Gastrocnemius medialis (tissue), 4 donors: ENCODE measurements around the gene RCN2. TPM values are rescaled to one million over a fixed set of nuclear protein-coding genes. Genes with fewer than 3 reads are reported as not detected.

Source experiments
- ATAC-seq, 2 donors: fragments of 150-250 bp; one replicate each; pipeline ENCODE4 v1.9.1; 2016
- DNase-seq, 2 donors: peaks; one replicate each; pipeline ENCODE4 v3.0.0-alpha.2; 2019
- H3K27ac ChIP-seq, 4 donors: fragments of 200-600 bp; sonication (generic); 1 replicate in 1 of 4; 2 replicates in 3 of 4; pipeline ENCODE4 v1.5.1; 2016 to 2018; ENCODE audit warnings: mild to moderate bottlenecking in 2 of 4, moderate library complexity in 1 of 4
- H3K27me3 ChIP-seq, 3 donors: fragments of 200-600 bp; sonication (generic) in 2 of 3; 1 replicate in 1 of 3; 2 replicates in 2 of 3; pipeline versions ENCODE4 v1.5.1 to v1.6.0; 2016 to 2019; ENCODE audit warnings: mild to moderate bottlenecking in 1 of 3, moderate library complexity in 1 of 3
- H3K36me3 ChIP-seq, 2 donors: fragments of 200-600 bp; sonication (generic) in 1 of 2; one replicate each; pipeline ENCODE4 v1.5.1; 2017 to 2018
- H3K4me1 ChIP-seq, 2 donors: fragments of 200-600 bp; sonication (generic) in 1 of 2; one replicate each; pipeline ENCODE4 v1.5.1; 2016 to 2017; ENCODE audit warnings: mild to moderate bottlenecking in 2 of 2
- H3K4me3 ChIP-seq, 4 donors: fragments of 200-600 bp; sonication (generic) in 3 of 4; 1 replicate in 1 of 4; 2 replicates in 3 of 4; pipeline ENCODE4 v1.5.1; 2016 to 2019; ENCODE audit warnings: mild to moderate bottlenecking in 2 of 4
- H3K9me3 ChIP-seq, 3 donors: fragments of 200-600 bp; sonication (generic) in 2 of 3; 1 replicate in 1 of 3; 2 replicates in 2 of 3; pipeline ENCODE4 v1.5.1; 2016 to 2019
- CTCF ChIP-seq, 5 experiments: fragments of 450-650 bp in 3 of 5; fragments of 200-600 bp in 2 of 5; sonication (generic) in 2 of 5; IDR thresholded peaks in 4 of 5; conservative IDR thresholded peaks in 1 of 5; 1 replicate in 4 of 5; 2 replicates in 1 of 5; pipeline ENCODE4 v1.5.1; 2016 to 2019; ENCODE audit warnings: antibody characterized with exemption in 5 of 5, mild to moderate bottlenecking in 3 of 5, moderate library complexity in 3 of 5
- POLR2A ChIP-seq, 2 donors: fragments of 450-650 bp; IDR thresholded peaks; one replicate each; pipeline ENCODE4 v1.6.1; 2017; ENCODE audit warnings: antibody characterized with exemption in 2 of 2, mild to moderate bottlenecking in 2 of 2, moderate library complexity in 2 of 2
- in situ Hi-C, 4 donors: fragments of 200-750 bp; cut with MboI; loops; one replicate each; pipeline versions ENCODE4 v1.15.0 to v1.8.0; 2017; ENCODE audit warnings: low sequenced_read_pairs in 4 of 4
- intact Hi-C: fragments of 100-400 bp; cut with DNase I; formaldehyde crosslinking; loops from one replicate; pipeline ENCODE4 v1.15.1; 2023; ENCODE audit warnings: low total_unique reads
- total RNA-seq, 4 donors: library from RNA; depleted of rRNA; stranded (reverse); fragments of >200 nt; gene quantifications; one replicate each; pipeline versions ENCODE4 v1.1.0 to v1.2.3, GENCODE V29; 2016

RCN2 gene
- total RNA-seq, 4 donors from 2014 or later: 23.2 to 32.2 (median 30.4) TPM

DNA sequence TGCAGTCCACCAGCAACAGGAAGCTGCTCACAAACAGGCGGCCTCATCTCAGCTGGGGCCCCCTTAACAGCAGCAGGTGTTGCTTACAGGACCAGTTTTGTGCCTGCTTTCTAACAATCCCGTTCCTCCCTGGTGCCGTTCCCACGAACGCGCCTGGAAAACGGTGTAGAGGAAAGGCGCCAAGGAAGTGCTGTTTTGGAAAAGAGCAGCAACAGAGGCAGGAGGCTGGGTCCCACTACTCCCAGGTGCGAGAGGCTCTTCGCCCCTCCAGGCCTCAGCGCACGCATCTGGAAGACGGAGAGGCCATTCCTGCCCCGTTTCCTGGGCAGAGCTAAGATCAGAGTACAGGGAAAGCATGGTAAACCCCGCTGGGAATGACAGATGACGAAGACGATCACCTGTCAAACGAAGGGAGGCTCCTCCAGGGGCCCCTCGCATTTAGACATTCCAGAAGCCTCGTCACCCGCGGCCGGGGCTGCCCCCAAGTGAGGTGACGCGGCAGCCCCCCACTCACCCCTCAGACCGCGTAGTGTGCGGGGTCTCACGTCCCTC lies 27.0 kb upstream of the RCN2 start:
- H3K36me3 ChIP-seq: no peaks in the 10 kb centered on the region
- no peaks in the 10 kb centered on the region for H3K9me3 ChIP-seq
- TF ChIP-seq CTCF (IDR thresholded peaks at IDR 0.05 in 4 of 5, conservative IDR thresholded peaks at IDR 0.05 in 1 of 5) (no peak), POLR2A (IDR thresholded peaks at IDR 0.05) (no peak)
- ATAC-seq (peak; percentile 71 to 76), DNase-seq (peak; percentile 22 to 43)
- peak overlapping the region; percentile 89 to 99 (median 94) for H3K4me3 ChIP-seq
- intact Hi-C loops (loop anchor here (1.0 kb wide), 1 partner anchor 27 kb away; the partner anchor contains the start of gene RCN2), in situ Hi-C loops (no loop called here)
- no peaks in the 10 kb centered on the region for H3K27me3 ChIP-seq
- H3K4me1 ChIP-seq: peaks cover 24 to 25% of the 10 kb centered on the region in 2 donors
- H3K27ac ChIP-seq: peak overlapping the region; percentile 94 to 99 (median 98)

GRCh38 chr15:76905013-76905839 lies 26.3 kb upstream of the RCN2 start, which contains the start of gene SCAPER:
SCAPER (minus strand) TSS chr15:76905340; CDS start chr15:76883817, 21,523 bp downstream.
- H3K27ac ChIP-seq: peak within 1 kb of the TSS; percentile 94 to 99 (median 98)
- TF ChIP-seq CTCF (IDR thresholded peaks at IDR 0.05 in 4 of 5, conservative IDR thresholded peaks at IDR 0.05 in 1 of 5): peak in 3 of 5 experiments; percentile 16 to 17 (median 17)
- peak; percentile 87 to 92 for TF ChIP-seq POLR2A (IDR thresholded peaks at IDR 0.05)
- in situ Hi-C loops: no loop called here
- H3K36me3 ChIP-seq: no peaks in the 10 kb centered on the region
- peaks cover 24 to 25% of the 10 kb centered on the region in 2 donors for H3K4me1 ChIP-seq
- H3K9me3 ChIP-seq: no peaks in the 10 kb centered on the region
- H3K27me3 ChIP-seq: no peaks in the 10 kb centered on the region
- peak; percentile 90 to 91 for DNase-seq
- peak within 1 kb of the TSS; percentile 89 to 99 (median 94) for H3K4me3 ChIP-seq
- intact Hi-C loops: loop anchor here (1.0 kb wide), 1 partner anchor 26 kb away; the partner anchor contains the start of gene RCN2
- ATAC-seq: peak; percentile 90 to 92

DNA sequence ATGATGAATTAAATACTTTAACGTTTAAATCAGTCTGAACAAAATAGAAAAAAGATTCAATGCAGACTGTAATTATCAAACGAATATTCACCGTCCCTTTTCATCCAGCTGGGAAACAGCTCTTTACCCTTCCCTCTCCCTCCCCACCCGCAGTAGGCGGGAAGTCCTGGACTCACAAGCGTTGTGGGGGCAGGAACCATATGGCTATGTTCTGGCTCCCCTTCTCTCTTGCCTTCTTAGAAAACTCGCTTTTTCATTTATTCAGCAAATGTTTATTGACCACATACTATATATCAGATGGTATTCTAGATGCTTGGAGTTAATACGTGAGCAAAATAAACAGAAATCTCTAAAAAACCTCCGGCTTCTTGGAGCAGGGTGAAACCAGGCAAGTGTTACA lies 25.7 kb upstream of the RCN2 start:
- TF ChIP-seq POLR2A (IDR thresholded peaks at IDR 0.05): no peak
- TF ChIP-seq CTCF (IDR thresholded peaks at IDR 0.05 in 4 of 5, conservative IDR thresholded peaks at IDR 0.05 in 1 of 5): no peak
- intact Hi-C loops: loop anchor here (1.0 kb wide), 1 partner anchor 25 kb away; the partner anchor contains the start of gene RCN2
- in situ Hi-C loops: no loop called here
- no peak for DNase-seq
- H3K4me1 ChIP-seq: peaks cover 24 to 25% of the 10 kb centered on the region in 2 donors
- no peaks in the 10 kb centered on the region for H3K9me3 ChIP-seq
- peak overlapping the region; percentile 89 to 99 (median 94) for H3K4me3 ChIP-seq
- H3K27me3 ChIP-seq: no peaks in the 10 kb centered on the region
- H3K36me3 ChIP-seq: no peaks in the 10 kb centered on the region
- peak overlapping the region; percentile 94 to 99 (median 98) for H3K27ac ChIP-seq
- ATAC-seq: no peak

GRCh38 chr15:76912430-76912829 lies 19.1 kb upstream of the RCN2 start:
- no peak overlapping the region for H3K27ac ChIP-seq
- intact Hi-C loops: no loop called here
- H3K27me3 ChIP-seq: no peaks in the 10 kb centered on the region
- H3K36me3 ChIP-seq: no peaks in the 10 kb centered on the region
- in situ Hi-C loops: no loop called here
- no peaks in the 10 kb centered on the region for H3K9me3 ChIP-seq
- no peaks in the 10 kb centered on the region for H3K4me1 ChIP-seq
- TF ChIP-seq POLR2A (IDR thresholded peaks at IDR 0.05): no peak
- TF ChIP-seq CTCF (IDR thresholded peaks at IDR 0.05 in 4 of 5, conservative IDR thresholded peaks at IDR 0.05 in 1 of 5): no peak
- DNase-seq (no peak), ATAC-seq (no peak)
- no peak overlapping the region for H3K4me3 ChIP-seq
